Peyer's patch (tissue), 4 donors: Measurements from ENCODE around the gene YAP1. TPM values are rescaled to one million over a fixed set of nuclear protein-coding genes. Genes with fewer than 3 reads are reported as not detected.

Experiments used
- DNase-seq, 3 donors: peaks; one replicate each; pipeline ENCODE4 v3.0.0-alpha.2; 2017 to 2019
- H3K27ac ChIP-seq, 4 donors: fragments of 200-600 bp; sonication (generic); one replicate each; pipeline ENCODE4 v1.5.1; 2016 to 2019
- H3K27me3 ChIP-seq, 2 donors: fragments of 200-600 bp; sonication (generic); one replicate each; pipeline ENCODE4 v1.5.1; 2019
- H3K36me3 ChIP-seq, 3 donors: fragments of 200-600 bp; sonication (generic); one replicate each; pipeline ENCODE4 v1.5.1; 2016 to 2019
- H3K4me1 ChIP-seq, 4 donors: fragments of 200-600 bp; sonication (generic); one replicate each; pipeline ENCODE4 v1.5.1; 2016 to 2019
- H3K4me3 ChIP-seq, 4 donors: fragments of 200-600 bp; sonication (generic); 1 replicate in 3 of 4; 2 replicates in 1 of 4; pipeline ENCODE4 v1.5.1; 2016 to 2019; ENCODE audit warnings: mild to moderate bottlenecking in 1 of 4
- H3K9me3 ChIP-seq, 4 donors: fragments of 200-600 bp; sonication (generic); one replicate each; pipeline ENCODE4 v1.5.1; 2016 to 2019; ENCODE audit warnings: mild to moderate bottlenecking in 1 of 4
- POLR2A ChIP-seq, 2 donors: fragments of 450-650 bp; IDR thresholded peaks; one replicate each; pipeline ENCODE4 v1.5.1; 2017; ENCODE audit warnings: antibody characterized with exemption in 2 of 2, mild to moderate bottlenecking in 2 of 2, moderate library complexity in 2 of 2
- total RNA-seq, 4 donors: library from RNA; depleted of rRNA; stranded (reverse); fragments of >200 nt; gene quantifications; one replicate each; pipeline ENCODE4 v1.1.0, GENCODE V29; 2016
- TF ChIP-seq, protein P1 (sequence below), 6 experiments: fragments of 450-650 bp in 4 of 6; fragments of 200-600 bp in 2 of 6; sonication (generic) in 1 of 6; IDR thresholded peaks; one replicate each; pipeline ENCODE4 v1.5.1; 2017 to 2019; ENCODE audit warnings: antibody characterized with exemption in 6 of 6, mild to moderate bottlenecking in 3 of 6, moderate library complexity in 1 of 6

Gene YAP1
- total RNA-seq, 4 donors from 2014 or later = 99.8 to 163 (median 133) TPM

DNA sequence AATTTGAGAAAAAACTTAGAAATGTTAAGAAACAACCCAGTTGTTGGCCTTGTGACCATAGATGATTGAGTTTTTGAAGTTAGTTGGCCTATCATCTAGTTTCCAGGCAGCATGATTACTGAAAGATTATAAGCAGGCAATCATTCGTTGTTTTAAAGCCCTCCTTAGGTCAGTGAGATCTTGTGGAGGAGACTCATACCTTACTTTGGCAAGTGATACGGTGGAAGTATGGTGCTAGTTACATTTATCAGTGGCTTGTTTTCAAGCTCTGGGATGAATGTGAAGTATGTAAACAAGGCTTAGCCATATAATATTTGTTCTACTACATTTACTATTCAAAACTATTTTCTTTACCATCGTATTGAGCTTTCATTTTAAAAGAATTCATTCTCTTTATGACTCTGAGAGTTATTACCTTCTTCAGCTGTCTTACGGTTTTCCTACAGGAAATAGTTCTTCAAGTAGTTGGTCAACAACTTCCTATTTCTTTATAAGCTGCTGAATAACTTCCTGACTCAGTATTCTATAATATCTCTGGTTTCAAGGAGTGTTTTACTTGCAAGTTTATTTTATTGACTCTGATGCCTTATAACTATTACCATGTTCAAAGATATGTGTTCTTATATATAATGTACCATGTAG lies 7.3 kb downstream of the YAP1 start:
- TF ChIP-seq, protein P1, sequence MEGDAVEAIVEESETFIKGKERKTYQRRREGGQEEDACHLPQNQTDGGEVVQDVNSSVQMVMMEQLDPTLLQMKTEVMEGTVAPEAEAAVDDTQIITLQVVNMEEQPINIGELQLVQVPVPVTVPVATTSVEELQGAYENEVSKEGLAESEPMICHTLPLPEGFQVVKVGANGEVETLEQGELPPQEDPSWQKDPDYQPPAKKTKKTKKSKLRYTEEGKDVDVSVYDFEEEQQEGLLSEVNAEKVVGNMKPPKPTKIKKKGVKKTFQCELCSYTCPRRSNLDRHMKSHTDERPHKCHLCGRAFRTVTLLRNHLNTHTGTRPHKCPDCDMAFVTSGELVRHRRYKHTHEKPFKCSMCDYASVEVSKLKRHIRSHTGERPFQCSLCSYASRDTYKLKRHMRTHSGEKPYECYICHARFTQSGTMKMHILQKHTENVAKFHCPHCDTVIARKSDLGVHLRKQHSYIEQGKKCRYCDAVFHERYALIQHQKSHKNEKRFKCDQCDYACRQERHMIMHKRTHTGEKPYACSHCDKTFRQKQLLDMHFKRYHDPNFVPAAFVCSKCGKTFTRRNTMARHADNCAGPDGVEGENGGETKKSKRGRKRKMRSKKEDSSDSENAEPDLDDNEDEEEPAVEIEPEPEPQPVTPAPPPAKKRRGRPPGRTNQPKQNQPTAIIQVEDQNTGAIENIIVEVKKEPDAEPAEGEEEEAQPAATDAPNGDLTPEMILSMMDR (IDR thresholded peaks at IDR 0.05) = no peak
- TF ChIP-seq POLR2A (IDR thresholded peaks at IDR 0.05) = no peak
- peaks cover 0 to 43% (median 0%) of the 10 kb centered on the region in 4 donors for H3K4me1 ChIP-seq
- no peaks in the 10 kb centered on the region for H3K9me3 ChIP-seq
- H3K4me3 ChIP-seq = no peak overlapping the region
- no peaks in the 10 kb centered on the region for H3K27me3 ChIP-seq
- H3K36me3 ChIP-seq = no peaks in the 10 kb centered on the region
- no peak overlapping the region for H3K27ac ChIP-seq
- no peak for DNase-seq

DNA sequence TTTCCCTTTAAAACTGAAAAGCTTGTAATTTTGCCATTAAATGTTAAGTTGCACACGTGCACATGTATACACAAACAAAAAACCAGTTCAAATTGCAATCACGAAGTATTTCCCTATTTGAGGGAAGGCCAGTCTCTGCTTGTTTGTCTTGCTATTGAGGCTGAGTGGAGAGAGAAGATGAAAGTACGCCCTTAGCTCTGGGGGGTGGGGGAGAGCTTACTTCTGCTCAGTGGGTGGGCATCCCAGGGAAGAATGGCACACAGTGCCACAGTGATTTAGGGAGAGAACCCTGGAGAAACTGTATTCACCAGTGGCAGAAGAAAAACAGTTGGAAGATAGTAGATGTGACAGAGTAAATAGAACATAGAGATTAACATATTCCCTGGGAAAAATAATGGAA lies 8.7 kb downstream of the YAP1 start:
- Histone ChIP-seq H3K27ac (no peak overlapping the region), H3K9me3 (no peaks in the 10 kb centered on the region), H3K4me1 (peaks cover 0 to 42% (median 0%) of the 10 kb centered on the region in 4 donors), H3K27me3 (no peaks in the 10 kb centered on the region), H3K36me3 (no peaks in the 10 kb centered on the region), H3K4me3 (no peak overlapping the region)
- TF ChIP-seq, protein P1 (IDR thresholded peaks at IDR 0.05) = no peak
- no peak for TF ChIP-seq POLR2A (IDR thresholded peaks at IDR 0.05)
- no peak for DNase-seq

DNA sequence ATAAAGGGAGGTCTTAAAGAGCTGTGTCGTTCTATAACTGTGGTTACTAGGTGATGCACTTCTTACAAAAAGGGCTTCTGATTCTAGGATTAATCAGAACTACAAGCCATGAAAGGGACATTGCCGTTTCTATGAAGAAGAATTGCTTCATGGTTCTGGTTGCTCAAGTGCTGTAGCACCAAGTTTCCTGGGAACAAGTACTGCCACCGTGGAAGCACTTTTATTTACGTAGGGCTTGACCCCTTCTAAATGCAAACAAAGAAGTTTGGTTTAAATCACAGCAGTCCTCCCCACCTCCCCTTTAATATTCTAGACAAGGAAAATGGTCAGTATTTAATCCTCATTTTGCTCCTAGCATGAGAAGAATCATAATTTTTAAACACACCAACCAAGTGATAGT lies 9.8 kb downstream of the YAP1 start:
- H3K27me3 ChIP-seq = no peaks in the 10 kb centered on the region
- no peak overlapping the region for H3K27ac ChIP-seq
- H3K4me3 ChIP-seq = no peak overlapping the region
- no peak for TF ChIP-seq POLR2A (IDR thresholded peaks at IDR 0.05)
- TF ChIP-seq, protein P1 (IDR thresholded peaks at IDR 0.05) = no peak
- H3K36me3 ChIP-seq = no peaks in the 10 kb centered on the region
- no peaks in the 10 kb centered on the region for H3K9me3 ChIP-seq
- peaks cover 0 to 32% (median 0%) of the 10 kb centered on the region in 4 donors for H3K4me1 ChIP-seq
- DNase-seq = no peak

DNA sequence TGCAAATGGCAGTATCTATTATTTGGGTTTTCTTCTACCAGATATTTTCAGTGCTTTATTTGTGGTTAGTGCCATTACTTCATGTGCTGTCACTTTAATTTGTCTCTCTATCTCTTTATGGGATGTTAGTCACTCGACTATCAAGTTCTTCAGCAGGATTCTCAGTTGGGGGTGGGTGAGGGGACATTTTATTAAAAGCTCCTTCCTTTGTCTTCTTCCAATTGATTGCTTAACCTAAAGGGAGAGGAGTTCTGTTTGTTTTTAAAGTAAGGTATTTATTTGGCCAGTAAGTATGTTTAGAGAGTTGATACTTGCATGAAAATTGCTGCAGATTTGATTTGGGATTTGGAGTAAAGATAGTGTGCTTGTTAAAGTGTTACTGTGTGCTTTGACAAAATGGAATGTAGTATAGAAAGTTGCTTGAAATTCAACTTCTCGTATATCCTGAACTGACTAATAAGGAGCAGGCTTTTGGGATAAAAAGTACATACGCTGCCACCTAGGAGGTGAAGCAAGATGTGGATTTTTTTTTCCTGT lies 10.3 kb downstream of the YAP1 start:
- H3K27ac ChIP-seq = no peak overlapping the region
- H3K4me3 ChIP-seq = no peak overlapping the region
- no peaks in the 10 kb centered on the region for H3K36me3 ChIP-seq
- no peak for TF ChIP-seq POLR2A (IDR thresholded peaks at IDR 0.05)
- TF ChIP-seq, protein P1 (IDR thresholded peaks at IDR 0.05) = no peak
- H3K9me3 ChIP-seq = no peaks in the 10 kb centered on the region
- peaks cover 0 to 28% (median 0%) of the 10 kb centered on the region in 4 donors for H3K4me1 ChIP-seq
- DNase-seq = no peak
- no peaks in the 10 kb centered on the region for H3K27me3 ChIP-seq

GRCh38 chr11:102121329-102121728 lies 11.1 kb downstream of the YAP1 start:
- Histone ChIP-seq H3K4me3 (no peak overlapping the region), H3K36me3 (no peaks in the 10 kb centered on the region), H3K27me3 (no peaks in the 10 kb centered on the region), H3K27ac (no peak overlapping the region), H3K9me3 (no peaks in the 10 kb centered on the region), H3K4me1 (peaks cover 0 to 24% (median 0%) of the 10 kb centered on the region in 4 donors)
- no peak for DNase-seq
- TF ChIP-seq POLR2A (IDR thresholded peaks at IDR 0.05) = no peak
- TF ChIP-seq, protein P1 (IDR thresholded peaks at IDR 0.05) = no peak
